SU-DHL-6 (cell line): ENCODE results near the gene SCGB1D1.

Experiments
- EZH2phosphoT487 ChIP-seq: fragments of 200-600 bp; sonication (generic), shearing (Covaris generic); conservative IDR thresholded peaks from 2 replicates; pipeline ENCODE4 v1.6.1; 2018; ENCODE audit warnings: mild to moderate bottlenecking, antibody characterized with exemption, low read length, moderate library complexity, mixed read lengths
- TF ChIP-seq, protein P1 (sequence below): fragments of 200-600 bp; sonication (generic); IDR thresholded peaks from one replicate; pipeline ENCODE4 v1.5.1; 2017; ENCODE audit warnings: antibody characterized with exemption, mild to moderate bottlenecking, low read length, moderate library complexity; ENCODE audit not compliant: insufficient read depth, poor library complexity, severe bottlenecking

GRCh38 chr11:62148271-62148980, 41.6 kb upstream of the SCGB1D1 start:
- TF ChIP-seq, protein P1, sequence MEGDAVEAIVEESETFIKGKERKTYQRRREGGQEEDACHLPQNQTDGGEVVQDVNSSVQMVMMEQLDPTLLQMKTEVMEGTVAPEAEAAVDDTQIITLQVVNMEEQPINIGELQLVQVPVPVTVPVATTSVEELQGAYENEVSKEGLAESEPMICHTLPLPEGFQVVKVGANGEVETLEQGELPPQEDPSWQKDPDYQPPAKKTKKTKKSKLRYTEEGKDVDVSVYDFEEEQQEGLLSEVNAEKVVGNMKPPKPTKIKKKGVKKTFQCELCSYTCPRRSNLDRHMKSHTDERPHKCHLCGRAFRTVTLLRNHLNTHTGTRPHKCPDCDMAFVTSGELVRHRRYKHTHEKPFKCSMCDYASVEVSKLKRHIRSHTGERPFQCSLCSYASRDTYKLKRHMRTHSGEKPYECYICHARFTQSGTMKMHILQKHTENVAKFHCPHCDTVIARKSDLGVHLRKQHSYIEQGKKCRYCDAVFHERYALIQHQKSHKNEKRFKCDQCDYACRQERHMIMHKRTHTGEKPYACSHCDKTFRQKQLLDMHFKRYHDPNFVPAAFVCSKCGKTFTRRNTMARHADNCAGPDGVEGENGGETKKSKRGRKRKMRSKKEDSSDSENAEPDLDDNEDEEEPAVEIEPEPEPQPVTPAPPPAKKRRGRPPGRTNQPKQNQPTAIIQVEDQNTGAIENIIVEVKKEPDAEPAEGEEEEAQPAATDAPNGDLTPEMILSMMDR: no peak
- no peak for TF ChIP-seq EZH2phosphoT487
